Neural cell (in vitro differentiated cells): ENCODE data around the gene PRMT2.
"Not testable (repeated sequence)": the region's sequence is repeated elsewhere in the genome, so short reads cannot be mapped to it uniquely, and the experiment has no call there.

Experiments used
- CTCF ChIP-seq: fragments of 450-650 bp; IDR thresholded peaks from 2 replicates; pipeline ENCODE4 v1.5.1; 2014; ENCODE audit warnings: antibody characterized with exemption, mild to moderate bottlenecking, moderate library complexity; ENCODE audit not compliant: poor library complexity, severe bottlenecking
- EP300 ChIP-seq: fragments of 450-650 bp; conservative IDR thresholded peaks from 2 replicates; pipeline ENCODE4 v1.6.1; 2014; ENCODE audit warnings: antibody characterized with exemption, mild to moderate bottlenecking, moderate library complexity; ENCODE audit not compliant: poor library complexity, severe bottlenecking
- EZH2 ChIP-seq: fragments of 200-600, 300-800 bp; shearing (Covaris generic), sonication (generic); IDR thresholded peaks from 2 replicates; pipeline ENCODE4 v1.6.1; 2014; ENCODE audit warnings: antibody characterized with exemption, low read length, borderline replicate concordance, mild to moderate bottlenecking; ENCODE audit not compliant: insufficient read depth, poor library complexity, severe bottlenecking
- POLR2AphosphoS5 ChIP-seq: IDR thresholded peaks from 2 replicates; pipeline ENCODE4 v1.6.1; 2012
- RAD21 ChIP-seq: fragments of 450-650 bp; conservative IDR thresholded peaks from 2 replicates; pipeline ENCODE4 v1.6.1; 2014; ENCODE audit warnings: antibody characterized with exemption, mild to moderate bottlenecking, moderate library complexity
- REST ChIP-seq: IDR thresholded peaks from 2 replicates; pipeline ENCODE4 v1.6.1; 2012; ENCODE audit warnings: borderline replicate concordance
- SMC3 ChIP-seq: fragments of 450-650 bp; conservative IDR thresholded peaks from 2 replicates; pipeline ENCODE4 v1.6.1; 2014; ENCODE audit warnings: antibody characterized with exemption, mild to moderate bottlenecking, moderate library complexity; ENCODE audit not compliant: poor library complexity

- TF ChIP-seq CTCF, REST, EZH2, POLR2AphosphoS5, EP300, RAD21, SMC3: not testable (repeated sequence)
Observed at GRCh38 chr21:46630915-46631314, 4.6 kb upstream of the PRMT2 start.
